Fibroblast of peridontal ligament (primary cell): ENCODE results near the gene MRPL3.
"Not testable (repeated sequence)": the region's sequence is repeated elsewhere in the genome, so short reads cannot be mapped to it uniquely, and the experiment has no call there.

ENCODE experiments used
- DNase-seq: peaks from one replicate; pipeline ENCODE4 v3.0.0-alpha.2; 2010; ENCODE audit errors: extremely low read depth

Gene MRPL3

DNA sequence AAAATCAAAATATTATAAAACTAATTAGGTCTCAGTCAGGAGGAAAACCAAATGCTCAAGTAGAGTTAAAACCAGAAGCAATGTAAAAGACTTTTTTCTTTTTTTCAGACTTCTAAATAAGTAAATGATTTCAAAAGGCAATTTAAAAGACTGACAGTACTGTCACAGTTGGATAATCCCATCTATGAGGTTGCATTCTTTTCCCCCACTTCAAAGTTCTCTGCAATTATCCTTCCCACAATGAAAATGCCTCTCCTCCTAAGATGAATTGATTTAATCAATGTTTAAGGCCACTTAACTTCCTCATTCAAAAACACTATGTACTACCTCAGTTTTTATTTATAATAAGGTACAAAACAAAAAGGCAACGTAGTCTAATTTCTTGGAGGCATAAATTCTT, 8.1 kb downstream of the MRPL3 start:
- DNase-seq = no peak

DNA sequence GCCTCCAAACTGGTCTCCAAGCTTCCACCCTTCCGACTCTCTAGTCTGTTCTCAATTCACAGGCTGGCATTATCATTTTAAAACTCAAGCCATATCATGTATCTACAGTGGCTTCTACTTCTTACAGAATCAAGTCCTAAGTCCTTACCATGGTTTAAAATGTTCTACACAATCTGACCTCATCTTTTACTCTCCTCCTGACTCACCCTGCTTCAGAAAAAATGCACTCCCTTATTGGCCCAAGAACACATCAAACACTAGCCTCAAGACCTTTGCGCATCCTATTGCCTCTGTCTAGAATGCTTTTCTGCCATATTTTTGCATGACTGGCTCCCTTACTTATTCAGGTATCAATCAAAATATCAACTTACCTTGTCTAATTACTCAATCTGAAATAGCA, 11.0 kb downstream of the MRPL3 start:
- DNase-seq = no peak

DNA sequence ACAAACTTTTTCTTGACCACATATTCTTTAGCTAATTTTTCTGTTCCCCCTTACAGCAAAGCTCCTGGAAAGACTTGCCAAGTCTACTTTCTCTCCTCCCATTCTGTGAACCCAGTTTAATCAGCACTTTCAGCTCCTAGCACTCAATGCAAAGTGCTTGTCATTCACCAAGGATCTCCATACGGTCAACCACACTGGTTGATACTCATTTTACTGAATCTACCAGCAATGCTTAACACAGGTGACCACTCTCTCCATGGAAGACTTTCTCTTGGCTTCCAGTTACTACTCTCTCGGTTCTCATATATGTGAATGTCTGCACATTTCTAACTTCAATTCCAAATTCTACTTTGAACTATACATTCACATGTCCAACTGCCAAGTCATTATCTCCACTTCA, 11.7 kb downstream of the MRPL3 start:
- DNase-seq = no peak

DNA sequence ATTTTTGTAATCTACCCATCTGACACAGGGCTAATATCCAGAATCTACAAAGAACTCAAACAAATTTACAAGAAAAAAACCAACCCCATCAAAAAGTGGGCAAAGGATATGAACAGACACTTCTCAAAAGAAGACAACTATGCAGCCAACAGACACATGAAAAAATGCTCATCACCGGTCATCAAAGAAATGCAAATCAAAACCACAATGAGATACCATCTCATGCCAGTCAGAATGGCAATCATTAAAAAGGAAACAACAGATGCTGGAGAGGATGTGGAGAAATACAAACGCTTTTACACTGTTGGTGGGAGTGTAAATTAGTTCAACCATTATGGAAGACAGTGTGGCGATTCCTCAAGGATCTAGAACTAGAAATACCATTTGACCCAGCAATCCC, 16.2 kb downstream of the MRPL3 start:
- DNase-seq = not testable (repeated sequence)

DNA sequence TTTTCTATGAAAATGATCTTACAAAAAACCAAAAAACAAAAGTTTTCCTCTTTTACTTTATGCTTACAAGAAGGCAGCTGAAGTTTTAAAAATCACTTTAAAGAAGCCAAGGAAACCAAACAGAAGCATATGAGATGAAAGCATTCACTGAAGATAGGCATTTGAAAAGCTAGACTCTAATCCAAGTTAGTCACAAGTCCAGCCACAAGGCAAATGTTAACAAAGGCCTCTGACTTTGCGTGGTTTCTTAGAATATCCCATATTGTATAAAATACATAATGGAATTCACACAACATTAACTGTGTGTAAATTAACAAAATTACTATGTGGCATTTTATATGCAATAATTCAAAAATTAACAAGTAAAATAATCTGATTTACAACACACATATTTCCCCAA, 17.7 kb downstream of the MRPL3 start:
- peak; percentile 24 for DNase-seq

DNA sequence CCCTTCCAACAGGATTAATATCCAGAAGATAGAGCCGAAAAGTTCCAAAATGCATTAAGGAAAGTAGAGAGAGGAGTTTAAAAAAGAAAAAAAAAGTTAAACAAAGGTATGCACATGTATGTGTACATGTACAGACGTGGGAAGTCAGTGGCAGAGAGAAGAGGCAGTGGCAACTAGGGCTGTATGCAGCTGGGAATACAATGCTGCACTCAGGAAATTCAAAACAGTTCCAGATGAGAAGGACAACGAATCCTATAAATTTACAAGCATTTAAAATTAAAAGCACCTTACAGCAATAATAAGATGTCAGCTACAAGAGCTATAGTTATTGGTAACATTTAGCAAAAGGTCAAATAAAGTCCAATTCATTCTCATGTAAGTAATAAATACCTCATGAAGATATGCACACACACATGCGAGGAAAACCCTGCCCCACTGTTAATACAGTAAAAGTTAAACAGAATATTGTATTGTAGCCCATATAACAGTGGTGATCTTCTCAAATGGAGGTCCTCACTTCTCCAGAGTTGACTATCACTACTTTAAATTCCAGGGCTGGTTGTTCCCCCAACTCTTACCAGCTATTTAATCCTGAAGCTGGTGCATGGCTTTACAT, 18.2 kb downstream of the MRPL3 start:
- no peak for DNase-seq

DNA sequence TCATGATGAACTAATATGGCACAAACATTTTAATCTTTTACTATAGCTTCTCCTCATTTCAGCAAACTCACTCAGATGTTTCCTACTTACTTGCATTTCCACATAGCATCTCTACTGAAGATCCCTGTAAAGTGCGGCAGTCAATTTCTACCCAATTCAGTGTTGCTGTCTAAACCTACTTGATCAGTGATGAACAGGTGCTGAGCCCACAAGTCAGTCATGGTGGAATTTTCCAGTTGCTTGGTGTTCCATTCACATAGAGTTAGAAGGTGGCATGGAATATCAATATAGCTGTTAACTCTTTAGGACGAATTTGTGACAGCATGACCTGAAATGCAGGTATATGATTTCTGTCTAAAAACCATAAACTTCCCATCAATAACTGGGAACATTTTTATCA, 22.7 kb downstream of the MRPL3 start:
- DNase-seq = no peak

DNA sequence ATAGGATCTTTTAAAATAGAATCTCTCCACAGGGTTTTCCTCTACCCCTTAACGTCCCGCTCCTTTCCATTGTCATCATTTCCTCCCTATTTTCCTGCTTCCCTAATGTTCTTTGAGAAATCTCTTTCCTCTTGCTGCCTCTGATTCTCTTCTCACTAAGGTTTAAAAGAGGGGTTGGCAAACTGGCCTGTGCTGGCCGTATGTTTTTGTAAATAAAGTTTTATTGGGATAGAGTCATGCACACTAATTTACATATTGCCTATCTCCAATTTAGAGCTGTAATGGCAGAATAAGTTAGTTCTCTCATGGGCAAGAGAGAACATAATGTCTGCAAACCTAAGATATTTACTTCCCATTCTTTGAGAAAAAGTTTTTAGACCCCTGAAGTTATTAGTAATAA, 25.0 kb downstream of the MRPL3 start:
- no peak for DNase-seq

DNA sequence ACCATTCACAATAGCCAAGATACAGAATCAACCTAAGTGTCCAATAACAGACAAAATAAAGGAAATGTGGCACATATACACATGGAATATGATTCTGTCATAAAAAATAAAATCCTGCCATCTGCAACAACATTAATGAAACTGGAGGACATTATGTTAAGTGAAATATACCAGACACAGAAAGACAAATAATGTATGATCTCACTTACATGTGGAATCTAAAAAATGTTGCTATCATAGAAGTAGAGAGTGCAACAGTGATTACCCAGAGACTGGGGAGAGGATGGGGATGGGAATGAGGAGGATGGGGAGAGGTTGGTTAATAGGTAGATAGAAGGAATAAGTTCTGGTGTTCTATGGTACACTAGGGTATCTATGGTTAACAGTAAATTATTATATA, 28.7 kb downstream of the MRPL3 start:
- DNase-seq = no peak

DNA sequence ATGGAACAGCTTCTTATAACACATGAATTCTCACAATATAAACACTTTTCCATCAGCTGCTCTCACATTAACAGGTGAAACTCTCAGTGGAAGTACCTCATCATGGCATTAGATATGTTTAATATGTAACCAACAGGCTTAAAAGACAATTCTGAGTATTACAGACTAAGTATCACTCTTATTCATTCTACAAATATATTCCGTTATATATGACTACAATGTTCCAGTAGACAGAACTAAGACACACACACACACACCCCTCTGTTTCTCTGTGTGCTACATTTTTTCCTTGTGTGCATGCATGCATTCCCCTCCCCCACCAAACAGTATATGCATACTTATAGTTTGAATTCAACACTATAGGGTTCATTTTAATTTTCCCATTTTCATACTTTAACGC, 32.4 kb downstream of the MRPL3 start:
- DNase-seq = no peak

DNA sequence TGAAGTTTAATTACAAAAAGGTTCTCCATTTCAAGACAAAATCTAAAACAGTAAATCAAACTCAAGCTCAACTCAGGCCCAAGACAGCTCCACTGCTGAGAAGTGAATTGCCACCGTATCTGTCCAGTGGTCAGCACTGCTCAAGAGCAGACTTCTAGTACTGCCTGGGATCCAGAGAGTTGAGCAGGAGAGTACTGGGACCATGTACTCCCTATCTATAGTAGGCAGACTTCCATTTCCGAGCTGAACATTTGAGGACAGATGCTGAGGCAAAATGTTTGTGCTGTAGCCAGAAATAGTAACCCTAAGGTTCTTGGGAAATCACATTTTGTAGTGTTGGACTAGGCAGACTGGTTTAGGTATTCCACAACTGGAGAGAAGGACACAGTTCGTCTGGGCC, 44.1 kb downstream of the MRPL3 start:
- no peak for DNase-seq

DNA sequence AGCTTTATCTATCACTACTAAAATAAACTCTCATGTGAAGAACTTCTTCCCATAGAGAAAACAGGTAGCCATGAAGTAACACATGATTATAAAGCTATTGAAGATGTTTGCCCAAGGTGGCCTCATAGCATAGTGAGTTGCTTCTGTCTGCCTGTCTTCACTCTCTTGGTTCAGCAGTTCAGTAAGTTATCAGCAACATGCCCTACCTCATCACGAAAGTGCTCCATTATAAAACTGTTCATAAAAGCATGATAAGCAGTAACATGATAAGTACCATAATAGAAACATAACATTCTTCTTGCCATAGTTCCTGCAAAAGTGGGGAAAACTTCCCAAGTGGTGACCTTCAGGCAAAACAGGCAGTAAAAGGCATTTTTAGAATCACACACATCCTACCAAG, 45.6 kb downstream of the MRPL3 start:
- no peak for DNase-seq

DNA sequence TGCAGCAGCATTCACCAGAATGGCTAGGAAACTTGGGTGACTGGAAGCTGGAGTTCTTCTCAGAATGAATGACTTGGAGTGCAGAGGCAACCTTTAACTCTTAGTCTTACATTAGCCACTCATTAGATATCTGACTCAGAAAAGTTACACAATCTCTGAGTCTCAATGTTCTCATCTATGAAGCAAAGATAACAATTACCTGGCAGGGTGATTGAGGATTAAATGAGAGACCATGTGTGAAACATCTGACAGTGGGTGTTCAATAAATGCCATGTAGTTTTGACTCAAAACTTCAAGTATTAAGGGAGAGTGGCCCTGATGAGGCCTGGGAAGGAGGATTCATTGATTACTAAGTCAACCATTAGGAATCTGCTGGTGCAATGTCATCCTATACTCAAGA, 48.3 kb downstream of the MRPL3 start:
- peak; percentile 29 for DNase-seq

DNA sequence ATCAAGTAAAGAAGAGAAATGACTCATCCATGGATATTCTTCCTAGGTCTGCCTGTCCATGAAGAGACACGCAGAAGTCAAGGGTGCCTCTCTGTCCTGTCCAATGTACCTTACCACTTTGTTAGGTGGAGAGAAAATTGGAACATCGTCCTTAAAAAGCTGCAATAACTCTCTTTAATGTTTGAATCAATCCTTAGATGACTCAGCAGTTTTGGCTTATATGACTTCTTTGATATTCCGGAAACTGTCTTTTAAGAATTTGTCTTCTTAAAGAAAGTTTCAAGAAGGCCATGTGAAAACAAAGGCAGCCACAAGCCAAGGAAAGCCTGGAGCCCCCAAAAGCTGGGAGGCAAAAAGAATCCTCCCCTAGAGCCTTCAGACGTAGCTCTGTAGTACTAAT, 49.2 kb downstream of the MRPL3 start:
- DNase-seq = peak; percentile 6

DNA sequence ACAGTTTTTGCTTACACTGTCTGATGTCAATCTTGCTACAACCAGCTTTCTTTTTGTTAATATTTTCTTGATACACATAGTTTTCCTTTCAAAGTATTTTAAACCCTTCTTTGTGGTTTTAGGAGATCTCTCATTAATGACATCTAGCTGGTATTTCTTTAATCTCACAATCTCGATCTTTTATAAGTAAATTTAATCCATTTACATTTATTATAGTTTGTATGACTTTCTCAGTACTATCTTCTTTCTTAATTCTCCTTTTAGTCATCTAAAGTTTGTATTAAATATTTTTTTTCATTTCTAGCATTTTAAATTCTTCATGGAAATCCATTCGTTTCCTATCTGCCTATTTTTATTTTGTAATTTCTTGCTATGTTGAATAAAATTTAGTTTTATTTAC, 55.4 kb downstream of the MRPL3 start:
- no peak for DNase-seq

DNA sequence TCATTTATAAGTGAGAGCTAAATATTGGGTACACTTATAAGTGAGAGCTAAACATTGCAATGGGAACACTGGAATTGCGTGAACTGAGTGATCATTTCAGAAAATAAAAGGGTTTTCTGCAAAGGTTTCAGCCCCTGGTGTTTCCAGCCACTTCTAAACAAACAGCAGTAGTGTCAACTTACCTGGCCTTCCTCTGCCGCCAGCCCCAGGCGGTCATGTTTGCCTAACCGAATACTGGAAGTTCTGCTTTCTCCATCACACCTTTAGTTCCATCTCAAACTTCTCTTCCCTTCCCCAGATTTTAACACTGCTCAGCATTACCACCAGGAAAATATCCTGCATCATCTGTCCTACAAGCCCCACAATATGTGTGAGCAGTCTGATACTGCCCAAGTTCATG, 58.6 kb downstream of the MRPL3 start:
- no peak for DNase-seq

DNA sequence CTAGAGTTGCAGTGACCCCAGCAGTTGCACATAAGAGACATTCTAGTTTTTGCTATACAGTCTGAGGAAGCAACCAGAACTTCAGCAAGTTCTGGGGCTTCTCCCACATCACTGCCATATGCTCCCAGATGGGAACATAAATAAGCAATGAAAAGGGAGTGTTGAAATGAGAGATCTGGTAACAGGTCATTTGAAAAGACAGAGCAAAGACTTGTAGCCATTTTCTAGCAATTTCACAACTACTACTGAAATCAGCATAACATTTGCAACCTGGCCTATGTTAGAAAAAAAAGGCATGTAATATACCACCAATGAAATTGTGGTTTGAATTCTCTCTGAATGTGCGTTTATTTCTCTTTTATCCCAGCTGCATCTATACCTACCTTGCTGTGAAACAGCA, 63.7 kb downstream of the MRPL3 start:
- no peak for DNase-seq

DNA sequence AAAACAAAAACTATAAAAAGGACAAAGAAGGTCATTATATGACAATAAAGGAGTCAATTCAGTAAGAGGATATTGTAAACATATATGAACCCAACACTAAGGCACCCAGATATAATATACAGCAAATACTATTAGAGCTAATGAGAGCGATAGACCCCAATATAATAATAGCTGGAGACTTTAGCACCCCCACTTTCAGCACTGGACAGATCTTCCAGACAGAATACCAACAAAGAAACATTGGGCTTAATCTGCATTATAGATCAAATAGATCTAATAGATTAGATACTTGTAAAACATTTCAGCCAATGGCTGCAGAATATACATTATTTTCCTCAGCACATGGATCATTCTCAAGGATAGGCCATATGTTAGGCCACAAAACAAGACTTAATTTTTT, 67.8 kb downstream of the MRPL3 start:
- no peak for DNase-seq

DNA sequence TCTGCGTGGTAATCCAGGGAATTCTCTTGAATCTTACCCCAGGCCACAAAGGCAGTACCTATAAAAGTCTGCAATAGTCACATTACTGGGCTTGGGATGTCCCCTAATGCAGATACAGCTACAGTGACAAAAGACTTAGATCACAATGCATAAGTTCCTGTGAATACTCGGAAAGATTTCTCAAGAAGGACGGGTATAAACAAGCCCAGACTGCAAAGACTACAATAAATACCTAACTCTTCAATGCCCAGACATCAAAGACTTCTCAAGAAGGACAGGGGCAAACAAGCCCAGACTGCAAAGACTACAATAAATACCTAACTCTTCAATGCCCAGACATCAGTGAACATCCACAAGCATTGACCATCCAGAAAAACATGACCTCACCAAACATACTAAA, 70.3 kb downstream of the MRPL3 start:
- DNase-seq = no peak

DNA sequence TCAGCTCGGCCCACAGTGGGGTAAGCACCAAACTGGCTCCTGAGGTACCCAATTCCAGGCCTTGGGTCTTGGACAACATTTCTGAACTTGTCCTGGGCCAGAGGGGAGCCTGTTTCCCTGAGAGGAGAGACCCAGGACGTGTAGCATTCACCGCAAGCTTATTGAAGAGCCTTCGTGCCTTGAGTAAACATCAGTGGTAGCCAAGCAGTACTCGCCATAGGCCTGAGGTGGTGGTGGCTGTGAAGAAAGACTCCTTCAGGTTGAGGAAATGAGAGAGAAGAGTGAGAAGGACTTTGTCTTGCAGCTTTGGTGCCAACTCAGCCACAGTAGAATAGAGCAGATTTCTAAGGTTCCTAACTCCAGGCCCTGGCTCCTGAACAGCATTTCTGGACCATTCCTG, 71.0 kb downstream of the MRPL3 start:
- no peak for DNase-seq

DNA sequence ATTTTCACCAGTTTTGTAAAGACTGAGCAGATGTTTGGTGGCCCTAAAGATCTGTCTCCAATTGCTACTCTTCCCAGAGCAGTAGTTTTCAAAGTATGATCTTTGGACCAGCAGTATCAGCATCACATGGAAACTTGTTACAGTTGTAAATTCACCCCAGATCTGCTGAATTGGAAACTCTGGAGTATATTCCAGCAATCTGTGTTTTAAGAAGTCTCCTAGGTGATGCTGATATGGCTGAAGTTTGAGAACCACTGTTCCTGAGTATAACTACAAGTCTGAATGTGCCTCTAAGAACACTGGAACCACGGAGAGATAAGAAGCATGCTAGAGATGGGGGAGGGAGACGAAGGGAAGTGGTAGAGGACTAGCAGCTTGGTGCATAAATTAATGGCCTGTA, 75.5 kb downstream of the MRPL3 start:
- DNase-seq = no peak

DNA sequence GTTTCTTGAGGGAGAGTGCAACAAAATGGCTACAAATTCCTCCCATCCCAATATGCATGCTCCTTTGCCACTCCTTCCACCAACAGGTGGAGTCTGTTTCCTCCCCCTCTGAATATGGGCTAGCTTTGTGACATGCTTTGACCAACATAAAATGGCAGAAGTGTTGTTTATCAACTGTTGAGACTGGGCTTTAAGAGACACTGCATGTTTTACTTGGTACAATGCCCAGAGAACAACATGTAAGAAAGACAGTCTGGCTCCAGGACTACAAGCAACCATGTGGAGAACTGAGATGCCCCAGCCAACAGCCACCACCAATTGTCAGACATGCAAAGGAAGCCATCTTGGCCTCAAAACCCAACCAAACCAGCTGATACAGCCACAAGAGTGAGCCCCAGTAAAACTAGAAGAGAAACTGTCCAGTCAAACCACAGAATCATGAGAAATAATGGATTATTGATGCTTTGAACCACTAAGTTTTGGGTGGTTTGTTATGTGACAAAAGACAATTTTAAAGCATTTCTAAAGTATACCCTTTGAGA, 80.7 kb downstream of the MRPL3 start:
- DNase-seq = no peak

DNA sequence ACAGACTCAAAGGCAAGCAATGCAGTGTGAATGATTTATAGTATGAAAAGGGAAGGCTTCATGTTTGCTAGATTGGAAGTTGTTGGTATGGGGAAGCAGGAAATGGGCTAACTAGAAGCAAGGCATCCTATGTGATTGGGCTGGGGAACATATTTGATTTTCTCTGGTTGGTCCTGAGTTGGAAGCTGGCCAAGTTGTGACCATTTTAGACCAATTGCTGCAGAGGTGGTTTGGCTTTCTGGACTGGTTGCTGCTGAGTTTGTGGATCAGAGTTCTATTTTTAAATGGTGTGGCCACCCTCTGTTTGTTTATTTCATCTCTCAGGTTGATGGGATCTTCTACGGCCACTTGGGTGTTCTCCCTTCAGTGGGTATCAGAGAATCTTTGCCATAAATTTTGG, 81.5 kb downstream of the MRPL3 start:
- DNase-seq = no peak

DNA sequence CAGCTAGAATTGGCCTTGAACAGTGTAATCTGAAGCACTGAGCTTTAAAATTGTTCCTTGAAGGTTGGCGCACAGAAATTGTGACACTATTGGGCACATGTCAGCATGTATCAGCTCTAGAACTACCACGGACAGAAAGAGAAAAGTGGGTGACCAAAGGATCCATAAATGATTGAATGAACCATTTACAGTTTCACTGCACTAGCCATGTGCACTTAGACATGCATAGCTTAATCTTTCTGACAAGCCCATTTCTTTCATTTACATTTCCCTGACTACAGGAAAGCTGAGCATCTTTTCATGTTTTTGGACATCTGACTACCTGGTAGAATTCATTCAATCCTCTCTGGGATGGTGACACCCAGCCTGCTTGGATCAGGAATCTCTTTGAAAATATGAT, 85.0 kb downstream of the MRPL3 start:
- no peak for DNase-seq
